ENCODE data around the gene HNRNPL. TPM values are rescaled to one million over a fixed set of nuclear protein-coding genes. Genes with fewer than 3 reads are reported as not detected.

HNRNPL gene
- total RNA-seq, 1 experiment from 2014 or later = 710 TPM

DNA sequence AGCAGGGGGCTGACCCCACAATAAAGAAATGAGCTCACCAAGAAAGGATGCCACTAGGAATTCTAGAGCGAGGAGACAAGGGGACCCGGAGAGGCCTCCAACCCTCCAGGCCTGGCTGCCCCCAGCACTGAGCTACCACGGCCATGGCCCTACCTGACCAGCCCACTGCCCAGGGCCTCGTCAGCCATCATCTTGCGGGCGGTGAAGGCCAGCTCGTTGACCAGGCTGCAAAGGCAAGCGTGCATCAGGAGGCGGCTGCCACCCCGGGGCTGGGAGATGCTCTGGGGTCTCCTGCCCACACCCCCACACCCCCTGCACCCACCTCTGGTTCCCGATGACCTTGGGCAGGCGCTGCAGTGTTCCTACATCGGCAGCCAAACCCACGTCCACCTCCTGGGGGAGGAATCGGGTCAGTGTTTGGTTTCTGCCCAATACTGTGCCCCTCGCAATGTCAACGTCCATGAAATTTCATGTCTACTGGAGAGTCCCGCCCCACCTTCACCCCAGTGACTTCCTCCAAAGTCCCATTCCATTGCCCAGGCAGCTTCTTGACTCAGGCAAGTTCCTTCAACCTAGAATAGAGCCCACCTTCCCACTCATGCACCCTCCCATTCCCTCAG is 33.5 kb downstream of the HNRNPL start:
- DNase-seq = no peak
- Mint-ChIP-seq H3K36me3 (ENCODE audit: insufficient read depth in 1 of 3, low read depth in 3 of 3) (peaks cover 24 to 47% (median 42%) of the 10 kb centered on the region in 3 experiments), H3K4me1 (peaks cover 6 to 7% of the 10 kb centered on the region in 2 experiments), H3K4me3 (no peak overlapping the region), H3K9me3 (peaks cover 5 to 7% of the 10 kb centered on the region in 2 experiments; a peak in 3 of 5 replicates), H3K27ac (no peak overlapping the region), H3K27me3 (ENCODE audit: low read depth) (0 out of 2 replicates have a peak, but pooled peaks cover 2% of the 10 kb centered on the region)
- H3K27ac ChIP-seq (ENCODE audit: insufficient read length, low read depth, low read length) = no peak overlapping the region
- H2AK5ac ChIP-seq (ENCODE audit: insufficient read length, low read length) = no peak overlapping the region
- H2BK20ac ChIP-seq (ENCODE audit: low read depth, low read length, poor library complexity, severe bottlenecking) = no peak overlapping the region
- H3K27me3 ChIP-seq (ENCODE audit: insufficient read depth, low read length) = no peaks in the 10 kb centered on the region
- no peaks in the 10 kb centered on the region for H3K79me1 ChIP-seq (ENCODE audit: insufficient read depth, low read depth, low read length, poor library complexity, severe bottlenecking)
- H3K79me2 ChIP-seq (ENCODE audit: insufficient read depth, low read length) = no peaks in the 10 kb centered on the region
- no peak overlapping the region for H2AFZ ChIP-seq (ENCODE audit: low read length)
- no peak overlapping the region for H3K23ac ChIP-seq (ENCODE audit: insufficient read length, low read depth, low read length)
- no peak overlapping the region for H2BK15ac ChIP-seq (ENCODE audit: low read depth, low read length)
- H3K9ac ChIP-seq (ENCODE audit: extremely low read depth, insufficient read length, low read length) = no peak overlapping the region
- no peaks in the 10 kb centered on the region for H4K20me1 ChIP-seq (ENCODE audit: control insufficient read depth, insufficient read depth, insufficient read length)
- H2BK120ac ChIP-seq (ENCODE audit: low read depth, low read length, poor library complexity, severe bottlenecking) = no peak overlapping the region
- no peak overlapping the region; the same call in 1 of the 2 replicates for H3K14ac ChIP-seq (ENCODE audit: insufficient read depth, low read length)
- no peaks in the 10 kb centered on the region for H3K23me2 ChIP-seq (ENCODE audit: insufficient read length, low read depth, low read length, poor library complexity, severe bottlenecking)
- H2BK12ac ChIP-seq (ENCODE audit: insufficient read length, low read depth, low read length) = no peak overlapping the region
- H4K91ac ChIP-seq (ENCODE audit: insufficient read length, low read depth, low read length) = no peak overlapping the region
- no peak overlapping the region for H2BK5ac ChIP-seq (ENCODE audit: insufficient read length, low read length)
- no peaks in the 10 kb centered on the region for H3K4me1 ChIP-seq (ENCODE audit: insufficient read depth, low read length)
- no peak overlapping the region for H3K4ac ChIP-seq (ENCODE audit: low read depth, low read length)
- no peak overlapping the region for H3K4me2 ChIP-seq (ENCODE audit: insufficient read depth, insufficient read length, low read length)
- no peak overlapping the region for H3K18ac ChIP-seq (ENCODE audit: insufficient read length, low read depth, low read length)
- H3T11ph ChIP-seq (ENCODE audit: low read length) = no peak overlapping the region
- H4K5ac ChIP-seq (ENCODE audit: insufficient read length, low read depth, low read length) = no peak overlapping the region
- no peaks in the 10 kb centered on the region for H3K9me3 ChIP-seq (ENCODE audit: control insufficient read depth, low read depth, low read length)
- TF ChIP-seq, protein P1, sequence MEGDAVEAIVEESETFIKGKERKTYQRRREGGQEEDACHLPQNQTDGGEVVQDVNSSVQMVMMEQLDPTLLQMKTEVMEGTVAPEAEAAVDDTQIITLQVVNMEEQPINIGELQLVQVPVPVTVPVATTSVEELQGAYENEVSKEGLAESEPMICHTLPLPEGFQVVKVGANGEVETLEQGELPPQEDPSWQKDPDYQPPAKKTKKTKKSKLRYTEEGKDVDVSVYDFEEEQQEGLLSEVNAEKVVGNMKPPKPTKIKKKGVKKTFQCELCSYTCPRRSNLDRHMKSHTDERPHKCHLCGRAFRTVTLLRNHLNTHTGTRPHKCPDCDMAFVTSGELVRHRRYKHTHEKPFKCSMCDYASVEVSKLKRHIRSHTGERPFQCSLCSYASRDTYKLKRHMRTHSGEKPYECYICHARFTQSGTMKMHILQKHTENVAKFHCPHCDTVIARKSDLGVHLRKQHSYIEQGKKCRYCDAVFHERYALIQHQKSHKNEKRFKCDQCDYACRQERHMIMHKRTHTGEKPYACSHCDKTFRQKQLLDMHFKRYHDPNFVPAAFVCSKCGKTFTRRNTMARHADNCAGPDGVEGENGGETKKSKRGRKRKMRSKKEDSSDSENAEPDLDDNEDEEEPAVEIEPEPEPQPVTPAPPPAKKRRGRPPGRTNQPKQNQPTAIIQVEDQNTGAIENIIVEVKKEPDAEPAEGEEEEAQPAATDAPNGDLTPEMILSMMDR (conservative IDR thresholded peaks at IDR 0.05) = no peak
- no peak overlapping the region for H4K8ac ChIP-seq (replicated peaks; ENCODE audit: insufficient read length, low read depth, low read length)
- no CpG with 5 or more reads among the region's 18 CpGs for WGBS (ENCODE audit: extremely low coverage, insufficient read length, low lambda C conversion rate)
- no peak overlapping the region for H3K56ac ChIP-seq (ENCODE audit: insufficient read length, low read depth, low read length)
